NCI-H146 treated with DMSO at 0.1 percent for 48 hours (cell line): Measurements from ENCODE around the gene TMEM184B.

Source experiments
- DNase-seq: peaks from one replicate; lab custom pipeline; 2025; ENCODE audit not compliant: unreplicated experiment; lab: John Stamatoyannopoulos, UW

Gene TMEM184B

DNA sequence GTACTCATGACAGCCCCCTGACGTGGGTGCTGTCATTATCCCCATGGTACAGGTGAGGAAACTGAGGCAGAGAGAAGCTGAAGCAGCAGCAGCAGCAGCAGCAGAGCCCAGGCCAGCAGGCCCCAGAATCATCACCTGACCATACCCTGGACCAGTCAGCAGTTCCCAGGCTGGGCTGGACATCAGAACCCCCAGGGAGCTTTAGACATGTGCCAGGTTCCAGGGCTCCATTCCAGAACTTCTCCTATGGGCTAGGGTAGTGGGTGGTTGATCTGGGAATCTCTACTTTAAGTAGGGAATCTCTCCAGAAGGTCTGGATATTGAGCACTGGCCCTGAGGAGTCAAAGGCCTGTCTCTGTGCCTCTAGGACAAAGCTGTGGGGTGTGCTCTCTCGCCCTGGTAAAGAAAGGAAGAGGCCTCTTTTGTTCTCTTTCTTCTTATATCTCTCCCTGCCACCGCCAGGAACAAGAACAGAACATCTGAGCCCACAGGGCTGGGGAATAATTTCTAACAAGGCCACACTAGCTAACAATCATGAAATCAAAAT, 44.4 kb downstream of the TMEM184B start:
- no peak for DNase-seq

DNA sequence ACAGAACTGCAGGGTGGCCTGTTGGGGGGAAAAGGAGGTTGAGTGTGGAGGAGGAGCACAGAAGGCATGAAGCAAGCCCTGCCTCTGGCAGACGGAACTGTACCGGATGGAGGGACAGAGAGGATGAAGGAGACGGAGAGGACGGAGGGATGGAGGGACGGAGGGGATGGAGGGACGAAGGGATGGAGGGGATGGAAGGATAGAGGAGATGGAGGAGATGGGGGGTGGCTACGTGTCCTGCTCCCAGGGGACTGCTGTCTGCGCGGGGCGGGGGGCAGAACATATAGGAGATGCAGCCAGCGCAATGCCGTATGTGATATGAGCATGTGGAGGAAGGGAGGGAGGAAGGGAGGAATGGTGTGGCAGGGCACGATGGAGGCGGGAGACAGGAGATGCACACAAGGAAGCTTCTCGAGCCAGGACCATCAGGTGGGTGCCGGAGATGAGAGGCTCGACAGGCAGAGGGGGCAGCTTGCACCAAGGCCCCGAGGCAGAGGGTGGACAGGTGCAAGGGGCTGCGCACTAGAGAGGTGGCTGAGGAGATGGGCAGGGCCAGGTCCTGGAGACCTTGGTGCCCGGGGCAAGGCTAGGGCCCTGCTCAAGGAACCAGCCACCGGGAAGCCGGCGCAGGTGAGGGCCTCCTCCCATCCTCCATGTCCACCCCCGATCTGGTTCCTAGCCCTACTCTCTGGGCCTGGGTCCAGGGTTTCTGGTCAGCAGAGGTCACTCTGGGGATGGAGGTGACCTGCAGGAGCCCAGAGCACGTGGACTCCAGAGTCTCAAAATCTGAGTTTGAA, 45.8 kb downstream of the TMEM184B start:
- DNase-seq: no peak

DNA sequence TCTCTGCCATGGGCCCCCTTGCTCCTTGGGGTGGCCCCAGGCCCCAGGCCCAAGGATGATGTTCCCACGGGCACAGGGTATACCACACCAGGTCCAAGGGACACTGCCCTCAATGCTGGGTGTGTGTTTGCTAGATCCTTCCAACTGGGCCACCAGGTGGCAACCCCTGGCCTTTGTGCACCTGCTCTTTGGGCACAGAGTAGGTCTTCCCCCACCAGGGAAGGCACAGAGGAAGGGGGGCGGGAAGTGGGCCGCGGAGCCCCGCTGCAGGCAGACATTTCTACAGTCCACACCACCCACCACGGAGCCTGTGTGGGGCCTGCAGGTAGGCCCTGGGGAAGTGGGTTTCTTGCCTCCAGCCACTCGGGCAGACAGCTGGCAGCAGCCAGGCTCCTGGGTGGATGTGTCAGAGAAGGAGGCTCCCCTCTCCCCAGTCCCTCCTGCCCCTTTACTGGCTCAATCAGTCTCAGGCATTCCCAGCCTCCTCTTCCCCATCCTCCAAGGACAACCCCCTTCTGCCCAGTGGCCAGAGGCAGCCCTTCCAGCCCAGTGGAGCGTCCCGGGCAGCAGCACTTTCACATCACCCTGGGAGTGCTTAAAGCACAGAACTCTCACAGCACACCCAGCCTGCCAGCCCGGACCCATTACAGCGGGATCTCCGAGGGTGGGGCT, 49.4 kb downstream of the TMEM184B start:
- DNase-seq: no peak

DNA sequence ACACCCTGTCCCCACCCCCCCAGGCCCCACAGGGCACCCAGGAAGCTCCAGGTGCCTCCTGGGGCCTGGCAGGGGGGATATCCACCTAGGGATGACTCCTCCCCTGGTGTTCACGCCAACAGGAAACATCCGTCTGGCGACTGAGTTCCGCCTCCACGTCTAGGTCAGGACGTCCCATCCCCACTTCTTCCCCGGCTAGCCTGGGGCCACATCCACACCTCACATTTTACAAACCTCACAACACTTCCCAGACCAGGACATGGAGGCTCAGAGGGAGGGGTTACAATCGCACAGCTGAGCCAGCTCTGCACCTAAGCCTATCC, 50.1 kb downstream of the TMEM184B start:
- DNase-seq: no peak

DNA sequence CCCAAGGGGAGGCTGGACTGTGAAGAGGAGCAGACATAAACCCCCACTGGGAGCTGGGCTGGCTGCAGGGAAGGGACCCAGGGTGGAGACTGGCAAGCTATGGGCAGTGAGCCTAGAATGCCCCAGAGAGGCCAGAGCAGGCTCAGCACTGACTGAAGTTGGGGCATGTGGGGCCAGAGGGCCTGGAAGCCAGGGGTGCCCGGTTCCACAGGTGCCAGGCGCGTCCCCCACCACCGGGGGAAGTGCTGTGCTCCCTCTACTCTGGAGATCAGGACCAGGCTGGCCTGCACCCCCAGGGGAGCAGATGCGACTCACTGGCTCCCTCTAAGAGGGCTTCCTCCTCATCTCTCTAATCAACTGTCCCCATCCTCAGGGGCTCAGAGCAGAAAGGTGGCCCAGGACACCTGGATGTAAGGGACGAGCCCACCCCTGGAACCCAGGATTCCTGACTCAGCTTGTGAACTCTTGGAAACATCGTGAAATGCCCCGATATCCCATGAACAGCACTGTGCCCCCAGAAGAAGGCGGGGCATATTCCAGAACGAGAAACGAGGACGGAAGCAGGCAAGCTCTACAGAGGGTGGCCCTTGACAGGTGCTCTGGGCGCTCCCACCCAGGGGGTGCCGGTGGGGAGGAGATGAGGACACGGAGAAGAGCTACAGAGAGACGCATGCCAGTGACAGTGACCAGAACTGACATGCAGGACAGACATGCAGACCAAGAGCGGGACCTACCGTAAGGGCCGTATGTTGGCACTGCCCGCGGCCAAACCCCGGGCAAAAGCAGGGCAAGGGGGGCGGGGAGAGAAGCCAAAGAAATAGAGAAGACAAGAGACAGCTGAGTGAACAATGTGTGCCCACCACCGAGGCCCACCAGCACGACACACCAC, 50.7 kb downstream of the TMEM184B start:
- no peak for DNase-seq

DNA sequence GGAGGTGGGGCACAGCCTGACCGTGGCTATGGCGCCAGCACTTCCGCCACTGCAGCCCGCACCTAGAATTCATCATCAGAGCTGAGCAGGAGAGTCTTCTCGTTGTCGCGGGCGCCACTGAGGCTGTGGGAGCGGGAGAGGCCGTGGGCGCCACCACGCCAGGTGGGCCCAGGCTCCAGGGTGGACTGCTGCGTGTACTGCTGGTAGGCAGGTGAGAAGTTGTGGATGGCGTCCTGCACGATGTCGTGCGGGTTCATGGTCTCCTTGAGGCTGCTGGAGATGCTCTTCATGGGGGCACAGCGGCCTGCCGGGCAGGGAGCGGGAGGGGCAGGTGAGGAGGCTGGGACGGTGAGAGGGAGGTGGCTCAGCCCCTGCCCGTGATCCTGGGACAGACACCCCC, 51.4 kb downstream of the TMEM184B start:
- no peak for DNase-seq

DNA sequence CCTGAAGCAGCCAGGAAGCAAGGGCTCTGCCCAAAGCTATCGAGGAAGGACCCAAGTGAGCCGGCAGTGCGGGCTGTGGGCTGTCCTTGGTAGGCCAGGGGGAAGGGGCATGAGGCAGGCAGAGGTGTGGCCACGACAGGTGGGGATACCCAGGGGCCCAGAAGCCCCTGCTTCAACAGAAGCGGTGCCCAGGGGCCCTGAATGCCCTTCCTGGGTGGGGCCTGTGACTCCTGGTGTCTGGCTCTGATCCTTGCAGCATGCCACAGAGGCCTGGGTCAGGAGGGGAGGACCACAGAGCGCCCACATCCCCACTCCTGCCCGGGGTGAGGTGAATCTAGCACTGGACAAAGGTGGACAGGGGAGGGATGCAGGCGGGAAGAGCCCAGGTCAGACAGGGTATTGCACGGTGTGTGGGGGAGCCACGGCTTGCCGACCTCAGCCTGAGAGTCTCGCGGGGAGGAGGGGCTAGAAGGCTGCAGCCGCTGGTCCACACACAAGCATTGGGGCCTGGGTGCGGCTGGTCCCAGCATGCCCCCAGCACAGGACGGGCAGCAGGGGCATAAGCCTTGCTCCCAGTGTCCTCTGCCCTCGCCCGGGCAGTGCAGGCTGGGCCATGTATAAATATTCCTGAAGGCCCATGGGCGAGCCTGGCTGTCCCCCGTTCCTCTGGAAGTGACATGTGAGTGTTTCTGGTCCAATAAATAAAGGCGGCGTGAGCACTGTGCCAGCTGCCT, 52.0 kb downstream of the TMEM184B start:
- DNase-seq: no peak

DNA sequence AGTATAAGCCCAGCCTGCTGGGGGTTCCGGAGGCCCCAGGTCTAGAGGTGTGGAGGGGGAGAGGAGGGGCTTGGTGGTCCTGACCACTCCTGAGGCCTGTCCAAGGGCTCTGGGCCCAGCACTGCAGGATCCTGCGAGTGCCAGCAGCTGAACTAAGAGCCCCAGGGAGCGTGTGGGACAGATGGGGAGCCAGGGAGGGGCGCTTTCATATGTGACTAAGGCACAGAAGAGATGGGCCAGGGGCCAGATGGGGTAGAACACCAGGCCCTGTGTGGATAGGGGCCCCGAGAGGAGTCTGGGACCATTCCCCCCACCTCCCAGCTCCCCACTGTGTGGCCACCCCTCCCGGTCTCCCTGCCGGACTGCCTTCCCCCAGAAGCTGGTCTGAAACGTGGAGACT, 52.6 kb downstream of the TMEM184B start:
- DNase-seq: no peak

DNA sequence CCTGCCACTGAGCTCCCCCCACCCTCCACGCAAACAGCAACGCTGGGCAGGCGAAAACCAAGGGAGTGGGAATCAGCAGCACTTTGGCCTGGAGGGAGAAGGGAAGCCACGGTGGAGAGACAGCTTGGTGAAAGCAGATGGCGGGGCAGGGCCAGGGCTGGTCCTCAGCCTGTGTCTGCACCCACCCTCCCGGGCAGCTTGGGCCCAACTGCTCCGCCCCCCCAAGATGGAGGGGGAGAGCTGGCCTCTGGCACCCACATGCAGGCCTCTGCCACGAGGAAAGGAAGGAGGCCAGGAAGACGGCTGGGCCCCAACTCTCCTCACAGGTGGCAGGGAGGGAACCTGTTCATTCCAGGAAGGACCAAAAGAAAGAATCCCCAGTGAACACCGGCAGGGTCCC, 53.2 kb downstream of the TMEM184B start:
- no peak for DNase-seq

DNA sequence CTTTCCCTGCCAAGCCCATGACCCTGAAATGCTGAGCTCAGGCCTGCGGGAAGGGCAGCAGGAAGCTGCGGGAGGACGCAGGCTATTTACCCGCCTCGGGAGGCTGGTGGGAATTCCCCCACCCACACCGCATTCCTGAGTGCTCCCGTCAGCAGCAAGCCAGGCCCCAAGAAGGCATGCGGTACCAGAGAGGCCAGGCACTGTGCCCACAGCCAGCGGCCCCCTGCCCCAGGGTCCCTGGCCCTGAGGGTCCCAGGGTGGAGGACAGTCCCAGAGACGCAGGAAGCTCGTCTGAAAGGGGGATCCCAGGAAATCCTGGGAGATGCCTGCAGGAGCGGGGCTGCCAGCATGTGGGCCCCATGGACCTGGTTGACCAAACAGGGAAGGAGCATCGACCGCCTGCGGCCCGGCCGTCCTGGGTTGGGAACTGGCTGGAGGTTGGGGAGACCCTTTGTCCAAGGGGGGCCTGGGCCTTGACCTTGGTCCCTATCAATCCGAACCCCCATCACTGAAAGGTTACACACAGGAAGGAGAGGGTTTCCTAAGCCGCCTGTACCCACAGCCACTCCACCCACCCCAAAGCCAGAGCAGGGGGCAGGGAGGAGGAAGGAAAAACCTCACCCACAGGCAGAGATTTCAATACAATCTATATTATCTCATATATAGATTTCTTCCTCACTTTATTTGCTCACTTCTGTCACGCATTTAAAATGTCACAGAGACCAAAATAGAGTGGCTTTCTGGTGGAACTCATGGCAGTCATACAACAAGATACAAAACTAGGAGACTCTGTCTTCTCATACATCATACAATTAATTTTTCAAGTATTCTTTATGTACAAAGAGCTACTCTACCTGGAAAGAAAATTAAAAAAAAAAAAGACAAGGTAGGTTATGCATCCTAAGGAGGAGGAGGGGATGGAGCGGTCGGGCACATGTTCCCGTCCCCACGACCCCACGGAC, 53.9 kb downstream of the TMEM184B start:
- no peak for DNase-seq

DNA sequence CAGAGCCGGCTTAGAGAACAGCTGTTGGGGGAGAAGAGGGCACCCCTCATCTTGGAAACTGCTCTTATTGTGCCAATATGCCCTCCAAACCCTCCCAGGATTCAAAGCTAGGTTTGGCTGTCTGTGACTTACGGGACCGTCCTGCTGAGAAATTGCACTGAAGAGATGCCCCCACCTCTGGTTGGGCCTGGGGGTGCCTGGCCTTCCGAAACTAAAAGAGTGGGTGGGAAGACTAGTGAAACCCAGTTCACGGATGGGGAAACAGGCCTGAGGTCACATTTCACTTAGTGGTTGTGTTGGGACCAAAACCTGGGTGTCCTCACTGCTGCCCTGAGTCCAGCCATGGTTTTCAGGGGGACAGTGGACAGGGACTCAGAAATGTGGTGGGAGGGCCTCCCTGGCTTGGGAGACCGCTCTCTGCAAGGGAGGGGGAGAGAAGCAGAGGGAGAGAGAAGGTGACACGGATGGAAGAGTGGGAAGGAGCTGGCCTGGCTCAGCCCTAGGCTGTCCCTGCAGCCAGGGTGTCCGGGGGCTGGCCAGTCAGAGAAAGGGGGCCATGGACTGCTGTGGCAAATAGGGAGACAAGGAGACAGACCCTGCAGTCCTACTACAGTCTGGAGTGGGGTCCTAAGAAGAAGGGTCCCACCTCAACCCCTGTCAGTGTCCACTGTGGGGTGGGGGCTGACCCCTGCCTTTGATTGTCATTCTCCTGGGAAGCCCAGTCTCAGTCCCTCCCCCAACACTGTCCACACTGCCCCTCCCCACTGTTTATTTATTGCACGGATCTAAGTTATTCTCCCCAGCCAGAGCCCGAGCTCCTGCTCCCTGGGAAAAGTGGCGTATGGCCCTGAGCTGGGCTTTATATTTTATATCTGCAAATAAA, 57.4 kb downstream of the TMEM184B start:
- DNase-seq: no peak

DNA sequence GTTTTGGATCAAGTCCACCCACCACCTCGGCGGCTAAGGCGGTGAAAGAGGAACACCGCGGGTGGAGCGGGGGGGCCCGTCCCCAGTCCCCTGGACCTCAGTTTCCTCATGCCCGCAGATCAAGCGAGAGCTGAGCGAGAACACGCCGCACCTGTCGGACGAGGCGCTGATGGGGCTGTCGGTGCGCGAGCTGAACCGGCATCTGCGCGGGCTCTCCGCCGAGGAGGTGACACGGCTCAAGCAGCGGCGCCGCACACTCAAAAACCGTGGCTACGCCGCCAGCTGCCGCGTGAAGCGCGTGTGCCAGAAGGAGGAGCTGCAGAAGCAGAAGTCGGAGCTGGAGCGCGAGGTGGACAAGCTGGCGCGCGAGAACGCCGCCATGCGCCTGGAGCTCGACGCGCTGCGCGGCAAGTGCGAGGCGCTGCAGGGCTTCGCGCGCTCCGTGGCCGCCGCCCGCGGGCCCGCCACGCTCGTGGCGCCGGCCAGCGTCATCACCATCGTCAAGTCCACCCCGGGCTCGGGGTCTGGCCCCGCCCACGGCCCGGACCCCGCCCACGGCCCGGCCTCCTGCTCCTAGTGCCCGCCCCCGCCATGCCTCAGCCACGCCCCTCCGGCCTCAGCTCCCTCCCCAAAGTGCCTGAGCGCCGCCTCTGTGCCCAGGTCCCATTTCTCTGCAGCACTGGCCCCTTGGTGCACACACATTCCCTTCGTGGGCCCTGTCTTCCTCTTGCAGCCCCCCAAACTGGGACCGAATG, 58.3 kb downstream of the TMEM184B start:
- DNase-seq: peak; percentile 18

DNA sequence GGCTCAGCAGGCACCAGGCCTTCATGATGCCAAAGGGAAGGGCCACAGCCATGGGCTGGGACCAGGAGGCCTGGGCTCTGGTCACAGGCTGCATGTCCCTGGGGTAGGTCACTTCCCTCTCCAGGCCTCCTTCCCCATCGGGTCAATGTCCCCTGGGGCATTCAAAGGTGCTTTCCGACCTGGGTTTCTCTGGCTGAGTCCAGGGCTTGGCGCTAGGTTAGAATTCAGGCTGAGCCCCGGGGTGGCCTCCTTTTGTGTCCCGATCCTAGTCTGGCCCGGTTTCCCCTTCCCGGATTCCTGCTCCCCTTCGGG, 58.9 kb downstream of the TMEM184B start:
- DNase-seq: no peak

DNA sequence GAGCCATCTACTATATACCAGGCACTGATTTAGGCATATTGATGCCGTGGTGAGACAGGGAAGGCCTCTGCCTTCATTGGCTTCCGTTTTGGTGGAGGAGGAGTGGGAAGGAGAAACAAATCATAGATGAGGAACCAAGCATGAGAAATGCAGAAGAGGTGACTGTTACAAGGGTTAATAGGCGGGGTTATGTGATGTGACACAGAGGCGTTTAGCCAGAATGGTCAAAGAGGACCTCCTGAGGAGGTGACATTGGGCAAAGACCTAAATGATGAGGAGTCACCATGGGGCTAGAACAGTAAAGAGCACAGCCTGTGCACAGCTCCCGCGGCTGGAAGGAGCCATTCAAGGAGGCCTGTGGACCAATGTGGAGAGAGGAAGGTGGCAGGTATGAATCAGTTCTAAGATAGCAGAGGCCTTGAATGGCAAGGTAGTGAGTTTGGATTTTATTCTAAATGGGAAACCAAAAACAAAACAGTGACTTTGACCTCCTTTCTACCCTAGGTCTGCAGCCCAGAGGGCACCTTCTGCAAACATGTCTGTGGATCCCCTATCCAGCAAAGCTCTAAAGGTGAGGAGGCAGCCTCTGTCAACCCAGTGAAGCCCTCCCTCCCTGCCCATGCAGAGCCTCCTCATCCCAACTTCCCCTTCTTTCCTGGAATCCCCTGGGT, 59.4 kb downstream of the TMEM184B start:
- DNase-seq: no peak

DNA sequence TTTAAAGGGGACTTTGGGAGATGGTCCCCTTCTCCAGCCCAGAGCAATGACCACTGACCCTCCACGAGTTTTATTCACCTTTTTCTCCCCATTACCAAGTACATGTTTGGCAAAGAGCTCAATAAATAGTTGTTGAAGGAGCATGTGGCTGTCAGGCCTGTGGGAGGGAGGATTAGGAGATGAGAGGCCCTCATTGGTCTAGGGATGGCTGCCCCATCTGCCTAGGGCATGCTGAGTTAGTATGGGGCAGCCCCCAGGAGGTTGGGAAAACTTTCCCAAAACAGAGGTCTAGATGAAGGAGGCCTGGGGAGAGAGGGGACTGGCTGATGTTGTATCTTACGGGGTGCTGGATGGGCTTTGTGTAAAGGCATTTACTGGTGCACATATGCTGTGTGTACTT, 60.4 kb downstream of the TMEM184B start:
- no peak for DNase-seq

DNA sequence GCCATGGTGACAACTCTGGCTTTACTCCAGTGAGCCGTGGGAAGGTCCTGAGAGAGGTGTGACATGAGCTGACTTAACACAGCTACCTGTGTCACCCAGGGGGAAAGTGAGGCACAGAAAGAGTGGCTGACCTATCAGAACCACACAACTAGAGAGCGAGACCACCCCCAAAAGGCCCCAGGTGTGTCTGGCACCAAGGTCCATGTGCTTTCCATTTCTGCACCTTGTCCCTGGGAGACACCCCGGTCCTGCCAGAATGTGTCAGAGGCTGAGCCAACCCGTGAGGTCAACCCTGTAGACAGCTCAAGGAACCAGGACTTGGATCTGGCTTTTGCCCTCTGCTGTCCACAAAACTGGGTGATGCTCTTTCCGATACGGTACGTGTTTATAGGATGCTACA, 61.3 kb downstream of the TMEM184B start:
- DNase-seq: no peak

DNA sequence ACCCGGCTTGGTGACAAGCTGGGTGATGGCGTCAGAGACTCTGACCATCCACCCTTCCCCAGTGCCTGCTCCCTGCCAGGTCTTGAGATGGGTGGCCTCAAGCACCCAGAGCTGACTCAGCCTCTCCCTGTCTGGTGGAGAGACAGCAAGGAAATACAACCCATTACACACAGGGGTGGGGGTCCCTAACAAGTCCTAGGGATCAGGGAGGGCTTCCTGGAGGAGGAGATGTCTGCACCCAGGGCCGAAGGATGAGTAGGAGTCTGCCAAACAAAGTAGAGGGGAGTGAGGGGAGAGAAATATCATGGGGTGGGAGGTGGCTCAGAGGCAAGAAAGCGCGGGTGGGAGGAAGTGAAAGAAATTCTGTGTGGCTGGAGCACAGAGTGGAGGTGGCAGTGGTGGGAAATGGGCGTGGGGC, 64.2 kb downstream of the TMEM184B start:
- DNase-seq: no peak
